GM18873 (cell line): ENCODE measurements around the gene FGFBP1.

ENCODE experiments used
- ATAC-seq: cut with Tn5 transposase; IDR thresholded peaks from one replicate; pipeline ENCODE4 v1.9.1; 2021; ENCODE audit warnings: mild to moderate bottlenecking, moderate library complexity, moderate number of reproducible peaks; ENCODE audit not compliant: unreplicated experiment, low FRiP score

Gene FGFBP1

DNA sequence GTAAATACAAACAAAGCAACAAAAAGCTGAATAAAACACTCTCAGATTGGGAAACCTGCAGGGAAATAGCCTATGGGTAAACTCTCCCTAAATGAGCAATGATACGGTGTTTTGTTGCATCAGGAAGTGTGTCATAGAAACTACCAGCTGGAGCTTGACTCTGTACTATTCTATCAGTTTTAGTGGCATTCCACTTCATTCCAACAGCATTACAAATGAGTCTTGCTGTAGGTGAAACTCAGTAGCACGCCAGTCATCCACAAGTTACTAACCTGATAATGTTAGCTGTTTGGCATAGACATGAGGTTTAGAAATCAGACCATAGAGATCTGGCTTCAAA is 24.9 kb downstream of the FGFBP1 start:
- ATAC-seq, result no peak

DNA sequence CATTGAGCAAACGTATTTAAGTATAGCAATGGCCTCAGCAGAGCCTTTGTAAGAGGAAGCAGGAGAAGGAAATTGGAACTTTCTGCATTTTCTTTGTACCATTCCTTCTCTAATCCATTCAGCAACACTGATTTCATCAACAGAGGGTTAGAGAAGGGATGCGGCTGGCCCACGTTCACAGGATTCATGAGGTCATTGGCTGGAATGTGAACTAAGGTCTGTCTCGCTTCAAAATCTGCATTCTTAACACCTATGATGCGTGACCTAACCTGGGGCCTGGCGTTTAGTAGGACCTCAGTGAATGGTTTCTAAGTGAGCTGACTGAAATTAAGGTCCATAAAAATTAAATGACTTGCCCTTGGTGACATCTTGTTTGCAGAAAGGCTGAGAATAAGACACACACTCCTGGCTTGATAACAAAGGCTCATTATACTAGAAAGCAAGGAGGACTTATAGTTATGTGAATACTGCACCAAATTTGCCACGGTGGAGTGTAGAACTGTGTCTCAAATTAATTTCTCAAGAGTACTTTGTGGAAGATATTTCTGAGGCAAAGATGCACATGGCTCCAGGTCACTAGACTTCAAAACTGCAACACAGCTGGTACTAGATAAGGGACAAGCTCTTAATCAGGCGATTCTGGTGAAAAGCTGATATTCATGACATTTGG is 25.4 kb downstream of the FGFBP1 start:
- no peak for ATAC-seq

DNA sequence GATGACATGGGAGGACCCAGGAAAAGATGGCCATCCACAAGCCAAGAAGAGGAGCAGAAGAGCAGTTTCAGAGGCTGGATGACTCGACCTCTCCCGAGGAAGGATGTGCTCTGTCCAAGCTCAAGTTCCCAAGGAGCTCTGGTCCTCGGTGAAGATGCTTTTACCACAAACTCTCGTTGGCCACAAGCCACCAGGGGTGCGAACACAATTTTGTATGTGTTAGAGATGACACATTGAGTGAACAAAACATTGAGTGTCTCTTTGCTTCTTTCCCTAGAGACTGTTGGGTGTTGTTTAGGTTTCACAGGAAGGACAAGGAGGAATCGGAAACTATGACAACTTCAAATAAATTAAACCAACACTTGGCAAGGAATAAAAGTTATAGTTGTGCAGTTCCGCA is 26.3 kb downstream of the FGFBP1 start:
- ATAC-seq, result no peak

DNA sequence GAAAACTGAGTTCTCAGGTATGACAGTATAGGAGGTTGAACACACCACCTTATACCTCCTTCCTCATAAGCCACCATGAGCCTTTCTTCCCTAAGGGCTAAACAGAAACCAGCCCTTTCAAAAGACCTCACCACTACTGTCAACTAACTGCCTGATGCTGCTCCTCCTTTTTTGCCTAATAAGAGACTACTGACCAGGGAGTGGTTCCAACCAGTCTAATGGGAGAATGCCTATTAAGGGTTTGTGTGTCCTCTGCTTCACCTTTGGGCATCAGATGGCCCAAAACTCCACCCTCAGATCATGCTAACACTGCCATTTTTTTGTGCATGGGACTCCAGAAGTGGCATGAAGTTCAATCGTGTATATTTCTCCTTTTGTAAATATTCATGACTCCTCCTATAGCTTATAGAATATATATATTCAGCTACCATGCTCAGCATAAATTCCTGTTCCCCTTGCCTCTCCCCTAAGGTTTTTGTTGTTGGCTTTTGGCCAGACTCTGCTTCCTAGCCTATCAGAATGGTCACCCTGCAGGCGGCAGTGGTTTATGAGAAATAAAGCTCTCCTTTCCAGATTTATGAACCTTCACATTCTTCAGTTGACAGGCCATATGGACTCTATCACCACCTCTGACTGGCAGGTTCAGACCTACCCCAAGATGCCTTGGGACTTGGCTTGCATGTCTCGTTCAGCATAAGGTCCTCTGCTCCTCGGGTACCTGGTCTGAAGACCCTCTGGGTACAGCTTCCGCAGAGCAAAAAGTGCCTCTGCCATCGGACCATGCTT is 28.2 kb downstream of the FGFBP1 start:
- ATAC-seq, result no peak

DNA sequence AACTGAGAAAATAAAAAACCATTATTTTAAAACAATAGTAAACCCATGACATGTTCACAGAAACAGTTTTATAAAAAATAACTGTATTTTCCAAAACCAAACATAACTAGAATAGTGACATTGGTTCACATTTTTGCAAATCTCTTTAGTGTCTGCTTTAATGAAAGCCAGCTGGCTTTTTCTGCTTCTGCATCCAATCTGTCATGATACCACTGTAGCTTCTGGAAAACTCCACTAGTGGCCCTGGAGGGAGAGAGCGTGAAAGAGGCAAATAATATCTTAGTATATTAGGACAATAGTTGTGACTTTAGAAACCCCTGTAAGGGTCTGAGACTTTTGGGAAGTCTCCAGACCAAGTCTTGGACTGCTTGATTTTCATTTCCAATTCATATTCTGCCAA is 31.1 kb downstream of the FGFBP1 start:
- ATAC-seq, result no peak

DNA sequence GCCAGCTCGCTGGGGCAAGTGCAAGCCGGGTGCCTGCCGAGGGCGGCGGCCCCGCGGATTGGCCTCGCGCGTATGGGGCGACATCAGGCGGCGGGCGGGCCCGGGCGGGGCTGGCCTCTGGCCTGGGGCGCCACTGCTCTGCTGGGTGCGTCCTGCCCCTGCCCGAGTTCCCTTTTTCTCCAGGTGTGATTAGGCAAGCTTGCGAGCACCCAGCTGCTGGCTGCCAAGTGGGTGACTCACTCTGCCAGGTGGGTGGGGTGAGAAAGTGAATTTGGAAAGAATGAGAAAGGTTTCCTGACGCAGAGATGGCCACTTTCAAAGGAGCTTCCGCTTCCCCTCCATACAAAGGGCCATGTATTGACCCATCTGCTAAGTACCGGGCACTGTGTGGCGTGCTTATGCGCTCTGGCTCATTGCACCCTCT is 32.5 kb downstream of the FGFBP1 start:
- ATAC-seq, result no peak

DNA sequence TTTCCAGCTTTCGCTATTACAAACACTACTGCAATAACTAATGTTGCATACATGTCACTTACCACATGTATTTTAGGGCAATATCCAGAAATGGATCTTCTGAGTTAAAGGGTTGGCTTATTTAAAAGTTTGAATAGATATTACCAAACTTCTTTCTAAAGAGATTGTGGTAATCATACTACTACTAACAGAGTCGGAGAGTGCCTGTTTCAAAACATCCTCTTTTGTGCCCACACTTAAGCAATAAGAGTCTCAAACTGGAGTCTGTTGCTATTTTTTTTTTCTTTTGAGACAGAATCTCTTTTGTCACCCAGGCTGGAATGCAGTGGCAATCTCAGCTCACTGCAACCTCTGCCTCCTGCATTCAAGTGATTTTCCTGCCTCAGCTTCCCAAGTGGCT is 35.8 kb downstream of the FGFBP1 start:
- ATAC-seq, result no peak

DNA sequence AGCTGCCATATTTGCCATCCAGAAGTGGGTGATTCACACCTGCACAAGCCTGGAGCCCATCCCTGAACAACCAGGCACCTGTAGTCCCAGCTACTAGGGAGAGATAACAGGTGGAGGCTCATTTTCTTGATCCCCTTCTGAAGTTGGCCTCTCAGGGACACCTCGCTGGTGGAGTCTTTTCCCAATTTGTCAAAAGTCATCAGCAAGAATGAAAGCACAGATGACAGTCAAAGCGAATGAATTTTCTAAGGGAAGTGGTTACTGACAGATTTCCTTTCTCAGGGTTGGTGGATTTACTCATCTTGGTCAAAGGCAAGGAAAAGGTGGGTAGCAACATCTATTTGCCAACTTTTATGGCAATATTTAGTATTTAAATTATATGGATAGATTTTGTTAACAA is 36.5 kb downstream of the FGFBP1 start:
- ATAC-seq, result no peak

DNA sequence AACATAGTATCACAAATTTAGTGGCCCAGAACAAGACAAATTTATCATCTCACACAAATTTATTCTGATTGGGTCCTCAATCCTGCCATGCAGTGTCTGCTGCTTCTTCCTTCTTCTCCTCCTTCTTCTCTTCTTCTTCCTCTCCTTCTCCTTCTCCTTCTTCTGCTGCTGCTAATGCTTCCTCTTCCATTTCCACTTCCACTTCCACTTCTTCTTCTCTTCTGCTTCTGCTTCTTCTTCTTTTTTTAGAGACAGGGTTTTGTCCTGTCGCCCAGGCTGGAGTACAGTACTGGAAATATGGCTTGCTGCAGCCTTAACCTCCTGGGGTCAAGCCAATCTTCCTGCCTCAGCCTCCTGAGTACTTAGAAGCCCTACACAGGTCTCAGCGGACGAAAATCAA is 37.5 kb downstream of the FGFBP1 start:
- no peak for ATAC-seq

DNA sequence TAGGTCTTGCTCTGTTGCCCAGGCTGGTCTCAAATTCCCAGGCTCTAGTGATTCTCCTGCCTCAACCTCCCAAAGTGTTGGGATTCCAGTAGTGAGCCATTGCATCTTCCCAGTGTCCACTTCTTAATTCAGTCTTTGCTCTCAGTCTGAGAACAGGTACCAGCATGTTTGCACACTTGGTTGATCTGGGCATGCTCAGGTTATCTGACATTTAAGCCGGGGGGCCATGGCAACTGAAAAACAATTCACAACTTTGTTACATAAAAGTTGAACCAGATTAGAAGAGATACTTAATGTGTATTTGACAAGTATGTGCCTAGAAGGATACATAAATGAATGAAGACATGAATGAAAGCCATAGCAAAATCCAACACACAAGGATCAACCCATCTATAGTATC is 39.0 kb downstream of the FGFBP1 start:
- ATAC-seq, result no peak

DNA sequence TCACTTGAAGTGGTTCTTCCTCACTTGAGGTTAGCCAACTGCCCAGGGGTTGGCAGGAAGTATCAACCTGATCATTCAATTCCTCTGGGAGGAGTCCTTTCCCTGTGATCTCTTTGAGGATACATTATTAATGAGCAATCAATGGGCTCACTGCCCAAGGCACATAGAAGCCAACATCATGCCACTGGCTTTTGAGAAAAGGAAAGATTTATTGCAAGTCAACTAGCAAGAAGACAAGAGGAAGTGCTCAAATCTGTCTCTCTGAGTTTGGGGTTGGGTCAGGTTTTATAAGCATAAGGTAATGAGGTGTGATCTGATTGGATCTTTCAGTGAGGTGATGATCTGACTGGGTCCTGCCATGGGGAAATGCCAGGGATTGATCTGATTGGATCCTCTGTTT is 39.6 kb downstream of the FGFBP1 start:
- no peak for ATAC-seq

DNA sequence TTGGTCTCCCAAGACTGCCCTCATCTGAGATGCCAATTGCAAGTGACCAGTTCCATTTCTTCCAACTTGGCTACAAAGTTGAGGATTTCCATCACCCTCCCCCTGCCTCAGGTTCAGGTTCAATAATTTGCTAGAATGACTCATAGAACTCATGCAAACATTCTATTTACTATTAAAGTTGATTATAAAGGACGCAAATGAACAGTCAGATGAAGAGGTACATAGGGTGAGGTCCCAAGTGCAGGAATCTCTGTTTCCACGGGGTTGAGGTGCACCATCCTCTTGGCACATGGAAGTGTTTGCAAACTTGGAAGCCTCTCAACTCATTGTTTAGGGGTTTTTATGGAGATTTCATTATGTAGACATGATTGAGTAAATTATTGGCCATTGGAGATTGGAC is 41.0 kb downstream of the FGFBP1 start:
- no peak for ATAC-seq

DNA sequence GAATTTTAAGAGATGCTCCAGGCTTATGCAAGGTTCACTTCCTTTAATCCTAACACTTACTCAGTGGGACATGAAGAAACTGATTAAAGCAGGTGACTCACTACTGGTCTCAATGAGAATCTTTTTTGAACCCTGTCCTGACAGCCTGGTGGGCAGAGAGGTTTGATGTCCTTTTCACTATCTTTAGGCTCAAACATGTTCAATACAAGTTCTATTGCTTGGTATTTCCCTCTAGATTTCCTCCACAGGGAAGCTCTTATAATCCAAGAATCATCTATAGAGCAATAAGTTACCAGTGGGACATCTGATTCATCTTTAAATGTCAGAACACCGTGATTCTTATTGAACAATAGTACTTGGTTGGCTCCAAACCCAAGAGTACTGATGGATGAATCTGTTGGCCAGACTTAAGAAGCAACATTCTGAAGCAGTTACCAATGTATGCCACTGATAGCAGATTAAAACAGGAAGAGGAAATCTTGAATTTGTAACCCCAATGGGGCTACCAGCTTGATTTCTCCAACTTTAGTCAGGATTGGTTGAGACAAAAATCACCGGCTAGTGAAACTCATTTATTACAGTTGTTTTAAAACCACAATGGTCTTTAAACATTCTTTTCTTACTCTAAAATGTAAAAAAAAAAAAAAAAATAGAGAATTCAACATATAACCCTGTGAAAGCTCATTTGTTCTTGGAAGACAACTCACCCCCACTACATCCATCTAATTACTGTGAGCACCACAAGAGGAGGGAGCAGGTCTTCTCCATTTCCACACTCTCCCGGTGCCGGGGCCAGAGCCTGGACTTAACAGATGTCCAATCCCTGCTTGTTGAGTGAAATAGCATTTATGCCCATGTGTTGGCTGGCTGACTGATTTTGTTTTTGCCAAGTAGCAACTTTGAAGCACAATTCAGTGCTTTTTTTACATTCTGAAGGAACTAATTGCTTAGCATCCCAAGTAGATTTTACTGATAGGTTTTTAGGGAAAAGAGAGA is 43.3 kb downstream of the FGFBP1 start:
- ATAC-seq, result no peak

DNA sequence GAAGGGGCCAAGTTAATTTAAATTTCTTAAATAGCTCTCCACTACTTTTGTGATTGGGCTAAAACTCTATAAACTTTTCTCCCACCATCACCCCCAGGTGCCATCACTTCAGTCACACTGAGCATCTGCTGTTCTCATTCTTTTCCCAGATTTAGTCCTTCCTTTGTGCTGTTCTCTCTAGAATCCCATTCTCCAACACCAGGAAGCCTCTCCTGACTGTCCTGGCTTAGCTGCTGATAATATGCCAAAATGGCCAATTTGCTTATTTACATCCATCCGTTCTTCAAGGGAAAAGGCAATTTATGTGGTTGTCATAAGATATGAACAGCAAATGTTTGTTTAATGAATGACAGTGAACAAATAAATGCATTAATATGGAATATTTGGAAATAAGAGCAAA is 44.1 kb downstream of the FGFBP1 start:
- ATAC-seq, result no peak

DNA sequence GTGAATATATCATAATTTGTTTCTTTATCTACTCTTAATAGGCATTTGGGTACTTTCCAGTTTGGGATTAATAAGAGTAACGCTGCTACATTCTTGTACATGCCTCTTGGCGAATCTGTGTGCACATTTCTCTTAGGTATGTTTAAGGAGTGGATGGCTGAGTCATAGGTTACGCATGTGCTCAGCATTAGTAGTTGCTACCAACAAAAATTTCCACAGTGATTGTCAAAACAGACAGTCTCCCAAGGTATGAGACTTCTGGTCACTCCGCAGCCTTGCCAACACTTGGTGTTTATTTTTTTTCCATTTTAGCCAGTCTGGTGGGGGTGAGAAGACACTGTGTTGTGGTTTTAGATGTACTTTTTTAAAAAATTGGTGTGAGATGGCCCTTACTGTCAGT is 44.6 kb downstream of the FGFBP1 start:
- ATAC-seq, result no peak

DNA sequence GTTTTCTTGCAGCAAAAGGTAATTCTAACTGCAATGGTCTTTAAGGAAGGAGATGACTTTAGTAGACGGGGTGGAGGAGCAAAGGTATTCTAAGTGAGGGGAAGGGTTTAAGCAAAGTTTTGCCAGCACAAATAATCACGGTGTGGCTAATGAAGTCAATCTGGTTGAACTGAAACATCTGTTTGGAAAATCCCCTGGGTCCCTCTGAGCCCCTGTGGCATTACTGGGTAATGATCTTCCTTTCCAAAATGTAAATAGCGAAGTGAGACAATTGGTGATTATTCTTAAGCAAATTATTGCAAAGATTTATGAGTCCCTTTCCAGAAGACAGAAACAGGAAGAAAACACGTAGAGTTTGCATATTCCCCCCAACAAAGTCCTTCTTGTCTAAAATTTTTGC is 47.2 kb downstream of the FGFBP1 start:
- peak; percentile 86 for ATAC-seq

DNA sequence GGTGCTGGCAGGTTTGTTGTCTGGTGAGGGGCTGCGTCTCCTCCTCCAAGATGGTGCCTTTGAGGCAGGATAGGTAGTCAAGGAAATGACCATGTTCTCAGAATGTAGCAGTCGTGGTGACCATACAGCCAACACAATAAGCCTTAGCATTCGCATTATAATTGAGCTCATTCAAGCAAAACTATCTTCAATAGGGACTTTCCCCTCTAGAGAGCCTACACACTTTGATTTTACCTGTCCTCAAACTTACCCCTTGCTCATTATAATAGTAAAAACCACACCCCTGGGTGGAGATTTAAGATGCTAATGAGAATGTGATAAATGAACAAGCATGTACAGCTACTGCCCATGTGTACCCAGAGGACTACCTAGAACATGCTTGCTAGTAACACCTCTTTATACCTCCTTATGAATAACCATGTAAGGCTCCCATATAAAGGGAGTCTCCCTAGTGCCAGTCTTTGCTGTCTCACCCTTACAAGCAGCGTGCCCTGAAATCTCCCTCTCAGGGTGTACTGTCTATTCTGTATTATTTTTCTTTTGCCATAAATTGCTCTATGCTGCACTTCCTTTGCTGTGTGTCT is 48.2 kb downstream of the FGFBP1 start:
- ATAC-seq, result no peak

DNA sequence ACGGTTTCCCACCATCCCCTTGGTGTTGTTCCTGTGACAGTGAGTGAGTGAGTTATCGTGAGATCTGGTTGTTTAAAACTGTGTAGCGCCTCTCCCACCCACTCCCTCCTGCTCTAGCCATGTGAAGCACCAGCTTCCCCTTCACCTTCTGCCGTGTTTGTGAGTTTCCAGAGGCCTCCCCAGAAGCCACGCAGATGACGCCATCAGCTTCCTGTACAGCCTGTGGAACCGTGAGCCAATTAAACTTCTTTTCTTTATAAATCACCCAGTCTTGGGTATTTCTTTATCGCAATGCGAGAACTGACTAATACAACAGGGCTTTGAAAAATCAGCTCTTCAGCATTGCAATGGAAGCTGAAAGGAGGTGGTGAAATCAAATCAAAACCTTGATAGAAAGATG is 50.0 kb downstream of the FGFBP1 start:
- ATAC-seq, result no peak
